Lower leg skin (tissue), 4 donors: ENCODE results near the gene NDE1. TPM values are rescaled to one million over a fixed set of nuclear protein-coding genes. Genes with fewer than 3 reads are reported as not detected.

Experiments
- DNase-seq, 2 donors: peaks; one replicate each; pipeline ENCODE4 v3.0.0-alpha.2; 2019; ENCODE audit warnings: low spot score in 2 of 2
- H3K4me3 ChIP-seq: fragments of 200-600 bp; sonication (generic); 2 replicates; pipeline ENCODE4 v1.5.1; 2017; ENCODE audit warnings: mild to moderate bottlenecking, low read depth; ENCODE audit not compliant: poor library complexity, severe bottlenecking
- POLR2A ChIP-seq, 2 donors: fragments of 450-650 bp; IDR thresholded peaks; one replicate each; pipeline ENCODE4 v1.6.1; 2016 to 2017; ENCODE audit warnings: antibody characterized with exemption in 2 of 2, mild to moderate bottlenecking in 1 of 2, moderate library complexity in 1 of 2
- WGBS, 2 donors: methylation state at CpG; one replicate each; pipeline ENCODE4 v1.1.5; 2018; 5-methylcytosine and 5-hydroxymethylcytosine counted together
- intact Hi-C: fragments of 100-400 bp; cut with DNase I; formaldehyde crosslinking; loops from one replicate; pipeline ENCODE4 v1.15.0; 2023; ENCODE audit warnings: low total_unique reads
- total RNA-seq, 4 donors: library from RNA; depleted of rRNA; stranded (reverse); fragments of >200 nt; gene quantifications; one replicate each; pipeline ENCODE4 v1.1.0, GENCODE V29; 2016
- TF ChIP-seq, protein P1 (sequence below), 3 donors: fragments of 450-650 bp; IDR thresholded peaks; one replicate each; pipeline ENCODE4 v1.5.1; 2016; ENCODE audit warnings: antibody characterized with exemption in 3 of 3, mild to moderate bottlenecking in 3 of 3, moderate library complexity in 2 of 3

NDE1 gene
- total RNA-seq, 4 donors from 2014 or later: 69.8 to 184 (median 85.1) TPM

DNA sequence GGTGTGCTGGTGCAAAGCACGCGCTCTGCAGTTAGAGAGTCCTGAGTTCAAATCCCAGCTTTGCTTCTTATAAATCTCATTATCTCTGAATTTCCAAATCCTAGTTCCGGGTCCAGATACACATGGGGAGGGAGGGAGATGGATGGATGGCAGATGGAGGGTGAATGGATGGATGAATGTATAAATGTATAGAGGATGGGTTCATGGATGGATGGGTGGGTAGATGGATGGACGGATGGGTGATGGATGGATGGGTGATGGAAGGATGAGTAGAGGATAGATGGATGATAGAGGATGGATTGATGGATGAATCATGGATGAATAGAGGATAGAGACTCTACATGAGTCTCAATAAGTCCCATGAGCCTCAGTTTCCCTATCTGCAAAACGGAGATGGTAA is 116.9 kb downstream of the NDE1 start:
- intact Hi-C loops: loop anchor here (5.0 to 10.0 kb wide), 2 partner anchors 58 to 360 kb away; no protein-coding TSS in a partner anchor
- DNase-seq: no peak
- TF ChIP-seq, protein P1, sequence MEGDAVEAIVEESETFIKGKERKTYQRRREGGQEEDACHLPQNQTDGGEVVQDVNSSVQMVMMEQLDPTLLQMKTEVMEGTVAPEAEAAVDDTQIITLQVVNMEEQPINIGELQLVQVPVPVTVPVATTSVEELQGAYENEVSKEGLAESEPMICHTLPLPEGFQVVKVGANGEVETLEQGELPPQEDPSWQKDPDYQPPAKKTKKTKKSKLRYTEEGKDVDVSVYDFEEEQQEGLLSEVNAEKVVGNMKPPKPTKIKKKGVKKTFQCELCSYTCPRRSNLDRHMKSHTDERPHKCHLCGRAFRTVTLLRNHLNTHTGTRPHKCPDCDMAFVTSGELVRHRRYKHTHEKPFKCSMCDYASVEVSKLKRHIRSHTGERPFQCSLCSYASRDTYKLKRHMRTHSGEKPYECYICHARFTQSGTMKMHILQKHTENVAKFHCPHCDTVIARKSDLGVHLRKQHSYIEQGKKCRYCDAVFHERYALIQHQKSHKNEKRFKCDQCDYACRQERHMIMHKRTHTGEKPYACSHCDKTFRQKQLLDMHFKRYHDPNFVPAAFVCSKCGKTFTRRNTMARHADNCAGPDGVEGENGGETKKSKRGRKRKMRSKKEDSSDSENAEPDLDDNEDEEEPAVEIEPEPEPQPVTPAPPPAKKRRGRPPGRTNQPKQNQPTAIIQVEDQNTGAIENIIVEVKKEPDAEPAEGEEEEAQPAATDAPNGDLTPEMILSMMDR (IDR thresholded peaks at IDR 0.05): no peak
- no peak for TF ChIP-seq POLR2A (IDR thresholded peaks at IDR 0.05)
- WGBS, 2 donors: 93 to 96% methylated on average over 5 of the region's 5 CpGs
- no peak overlapping the region for H3K4me3 ChIP-seq

DNA sequence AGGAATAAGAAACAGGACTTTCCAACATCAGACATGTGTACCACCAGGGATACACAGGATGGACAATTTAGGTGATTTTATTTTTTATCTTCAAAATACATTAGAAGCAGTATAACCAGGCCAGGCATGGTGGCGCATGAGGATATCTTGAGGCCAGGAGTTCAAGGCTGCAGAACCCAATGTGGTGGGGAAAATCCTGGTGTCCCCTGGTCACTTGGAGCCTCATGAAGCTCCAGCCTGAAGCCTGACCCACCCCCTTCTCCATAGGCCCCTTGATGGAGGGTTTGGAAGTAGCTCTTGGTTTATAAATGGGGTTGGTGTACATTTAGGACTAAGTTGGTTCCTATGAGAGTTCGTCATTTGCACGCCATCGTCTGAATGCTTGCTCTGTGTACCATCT is 118.2 kb downstream of the NDE1 start:
- no peak for DNase-seq
- WGBS, 2 donors: 97 to 99% methylated on average over 4 of the region's 4 CpGs
- TF ChIP-seq POLR2A (IDR thresholded peaks at IDR 0.05): no peak
- TF ChIP-seq, protein P1 (IDR thresholded peaks at IDR 0.05): no peak
- H3K4me3 ChIP-seq: no peak overlapping the region
- intact Hi-C loops: loop anchor here (5.0 to 10.0 kb wide), 2 partner anchors 57 to 359 kb away; no protein-coding TSS in a partner anchor

DNA sequence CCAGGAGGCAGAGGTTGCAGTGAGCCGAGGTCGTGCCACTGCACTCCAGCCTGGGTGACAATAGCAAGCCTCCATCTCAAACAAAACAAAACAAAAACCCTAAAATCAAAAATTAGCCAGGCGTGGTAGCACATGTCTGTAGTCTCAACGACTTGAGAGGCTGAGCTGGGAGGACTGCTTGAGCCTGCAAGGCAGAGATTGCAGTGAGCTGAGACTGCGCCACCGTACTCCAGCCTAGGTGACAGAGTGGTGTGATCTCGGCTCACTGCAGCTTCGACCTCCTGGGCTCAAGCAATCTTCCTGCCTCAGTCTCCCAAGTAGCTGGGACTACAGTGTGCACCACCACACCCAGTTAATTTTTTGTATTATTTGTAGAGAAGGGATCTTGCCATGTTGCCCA is 119.2 kb downstream of the NDE1 start:
- no peak for TF ChIP-seq POLR2A (IDR thresholded peaks at IDR 0.05)
- TF ChIP-seq, protein P1 (IDR thresholded peaks at IDR 0.05): no peak
- intact Hi-C loops: loop anchor here (5.0 to 10.0 kb wide), 2 partner anchors 56 to 358 kb away; no protein-coding TSS in a partner anchor
- 91 to 92% methylated on average over 8 of the region's 8 CpGs for WGBS, 2 donors

DNA sequence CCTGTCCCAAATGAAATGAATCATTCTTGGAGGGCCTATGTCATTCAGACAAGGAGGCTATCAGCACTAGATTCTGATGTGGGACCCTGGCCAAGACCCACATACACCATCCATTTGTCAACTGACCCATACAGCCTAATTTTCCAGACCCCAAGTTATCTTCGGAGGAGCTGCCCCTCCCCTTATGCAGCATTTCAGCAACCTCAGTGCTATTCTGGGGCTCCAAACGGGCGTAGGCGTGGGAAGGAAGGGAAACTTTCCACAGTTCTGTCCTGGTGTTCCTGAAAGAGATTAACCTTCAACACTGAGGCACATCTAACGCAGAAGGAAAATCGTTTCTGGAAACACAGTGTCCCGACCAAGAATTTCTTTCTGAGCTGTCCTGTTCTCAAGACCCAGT is 120.1 kb downstream of the NDE1 start:
- TF ChIP-seq, protein P1 (IDR thresholded peaks at IDR 0.05): no peak
- no peak for TF ChIP-seq POLR2A (IDR thresholded peaks at IDR 0.05)
- no peak for DNase-seq
- WGBS, 2 donors: 52 to 66% methylated on average over 7 of the region's 7 CpGs
- intact Hi-C loops: no loop called here
- H3K4me3 ChIP-seq: no peak overlapping the region

More for the DNA sequence above, 119.2 kb downstream of the NDE1 start:
- H3K4me3 ChIP-seq: no peak overlapping the region
- DNase-seq: no peak

DNA sequence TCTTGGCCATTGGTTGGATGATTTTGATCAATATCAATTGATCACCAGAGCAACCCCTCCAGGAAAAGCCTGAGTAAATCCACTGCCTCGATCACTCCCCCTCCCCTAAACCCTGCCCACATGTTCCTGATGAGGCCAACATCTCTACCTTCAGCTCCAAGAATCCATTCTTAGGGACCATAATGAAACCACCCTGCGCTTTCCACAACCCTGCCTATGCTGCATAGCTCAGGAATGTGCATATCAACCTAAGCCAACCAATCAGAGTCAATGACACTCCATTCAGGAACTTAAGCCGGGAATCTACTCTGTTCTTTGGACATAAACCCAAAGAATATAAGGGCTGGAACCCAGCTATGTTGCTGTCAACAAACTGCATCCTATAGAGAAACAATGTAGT is 120.5 kb downstream of the NDE1 start:
- TF ChIP-seq POLR2A (IDR thresholded peaks at IDR 0.05): no peak
- TF ChIP-seq, protein P1 (IDR thresholded peaks at IDR 0.05): no peak
- intact Hi-C loops: no loop called here
- 65 to 66% methylated on average over 3 of the region's 3 CpGs for WGBS, 2 donors
- no peak for DNase-seq
- H3K4me3 ChIP-seq: no peak overlapping the region

DNA sequence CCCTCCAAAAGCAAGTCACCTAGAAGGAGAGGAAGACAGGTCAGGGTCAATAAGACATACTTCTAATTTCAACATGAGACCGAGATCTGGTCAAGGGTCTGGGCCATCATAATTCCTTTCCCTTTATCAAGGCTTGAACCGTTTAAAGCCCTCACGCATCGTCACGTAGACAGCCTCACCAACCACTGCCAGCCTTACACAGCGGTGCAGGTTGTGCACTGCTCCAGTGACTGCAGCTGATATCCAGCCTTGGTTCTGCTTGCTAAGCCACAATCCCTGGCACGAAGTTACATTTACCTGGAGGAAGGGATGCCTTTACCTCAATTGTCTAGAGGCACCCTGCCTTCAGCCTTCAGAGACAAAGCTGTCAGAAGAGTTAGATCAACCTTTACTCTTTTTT is 121.6 kb downstream of the NDE1 start:
- WGBS, 2 donors: 93 to 95% methylated on average over 7 of the region's 7 CpGs
- no peak for DNase-seq
- TF ChIP-seq, protein P1 (IDR thresholded peaks at IDR 0.05): no peak
- no peak for TF ChIP-seq POLR2A (IDR thresholded peaks at IDR 0.05)
- intact Hi-C loops: no loop called here
- H3K4me3 ChIP-seq: no peak overlapping the region
